Effector CD8-positive, alpha-beta T cell (primary cell): Measurements from ENCODE around the gene RARS2.

Experiments
- DNase-seq: peaks from one replicate; lab custom pipeline; 2025; lab: John Stamatoyannopoulos, UW

RARS2 gene

DNA sequence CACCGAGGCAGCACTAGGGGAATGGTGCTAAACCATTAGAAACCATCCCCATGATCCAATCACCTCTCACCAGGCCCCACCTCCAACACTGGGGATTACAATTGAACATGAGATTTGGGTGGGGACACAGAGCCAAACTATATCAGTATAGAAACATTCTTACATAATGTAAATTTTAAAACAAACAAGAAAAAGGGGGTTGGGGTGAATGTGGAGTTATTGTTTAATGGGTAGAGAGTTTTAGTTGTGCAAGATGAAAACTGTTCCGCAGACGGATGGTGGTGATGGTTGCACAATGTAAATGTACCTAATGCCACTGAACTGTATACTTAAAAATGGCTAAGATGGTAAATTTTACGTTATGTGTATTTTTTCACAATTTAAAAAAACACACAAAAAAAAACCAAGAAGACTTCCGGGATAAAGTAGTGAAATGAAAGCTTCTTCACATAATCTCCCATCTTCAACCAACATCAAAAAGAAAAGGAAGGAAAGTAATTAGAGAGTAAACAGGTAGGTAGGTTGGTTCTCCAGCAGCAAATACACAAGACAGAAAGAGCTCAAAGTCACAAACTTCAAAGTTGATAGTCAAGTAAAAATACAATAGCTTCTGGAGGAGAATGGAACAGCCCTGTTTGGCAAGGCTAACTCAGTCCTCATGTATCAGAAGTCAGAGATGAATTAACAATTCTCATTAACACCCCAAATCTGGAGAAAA lies 16.3 kb downstream of the RARS2 start:
- DNase-seq: no peak

GRCh38 chr6:87572883-87573282 lies 16.9 kb downstream of the RARS2 start:
- DNase-seq: no peak

DNA sequence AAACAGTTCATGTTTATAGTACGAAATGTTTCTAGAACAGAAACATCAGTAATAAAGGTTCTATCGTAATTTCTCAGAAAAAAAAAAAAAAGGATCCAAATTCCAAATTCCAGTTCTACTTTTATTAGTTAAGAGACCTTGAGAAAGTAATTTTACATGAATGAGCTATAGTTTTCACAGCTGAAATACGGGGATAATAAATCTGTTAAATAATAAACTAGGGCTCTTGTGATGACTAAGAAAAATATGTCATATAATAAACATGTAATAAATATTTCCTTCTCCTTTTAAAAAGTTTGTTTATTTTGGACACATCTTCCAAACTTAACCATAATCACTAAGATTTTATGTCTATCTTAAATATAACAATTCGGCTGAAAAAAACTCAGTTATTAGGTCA lies 17.8 kb downstream of the RARS2 start:
- no peak for DNase-seq

GRCh38 chr6:87561017-87561416 lies 28.8 kb downstream of the RARS2 start:
- DNase-seq: no peak

- DNase-seq: no peak
Observed at GRCh38 chr6:87558446-87558845, 31.3 kb downstream of the RARS2 start.

DNA sequence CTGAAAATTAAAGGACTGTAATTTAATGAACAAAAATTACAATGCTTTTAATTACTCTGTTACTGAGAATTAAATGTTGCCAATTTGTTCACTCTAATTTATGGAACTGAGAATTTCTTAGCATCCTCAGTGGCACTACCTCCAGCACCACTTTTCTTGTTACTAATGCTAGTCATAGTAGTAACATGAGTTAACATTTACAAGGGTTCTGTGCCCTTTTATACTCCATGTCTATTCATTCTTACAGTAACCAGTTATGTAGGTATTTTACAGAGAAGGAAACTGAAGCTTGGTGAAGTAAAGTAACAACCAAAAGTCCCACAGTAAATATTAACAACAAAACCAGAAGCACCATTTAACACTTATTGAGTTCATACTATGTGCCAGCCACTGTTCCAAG lies 34.3 kb downstream of the RARS2 start:
- DNase-seq: no peak

DNA sequence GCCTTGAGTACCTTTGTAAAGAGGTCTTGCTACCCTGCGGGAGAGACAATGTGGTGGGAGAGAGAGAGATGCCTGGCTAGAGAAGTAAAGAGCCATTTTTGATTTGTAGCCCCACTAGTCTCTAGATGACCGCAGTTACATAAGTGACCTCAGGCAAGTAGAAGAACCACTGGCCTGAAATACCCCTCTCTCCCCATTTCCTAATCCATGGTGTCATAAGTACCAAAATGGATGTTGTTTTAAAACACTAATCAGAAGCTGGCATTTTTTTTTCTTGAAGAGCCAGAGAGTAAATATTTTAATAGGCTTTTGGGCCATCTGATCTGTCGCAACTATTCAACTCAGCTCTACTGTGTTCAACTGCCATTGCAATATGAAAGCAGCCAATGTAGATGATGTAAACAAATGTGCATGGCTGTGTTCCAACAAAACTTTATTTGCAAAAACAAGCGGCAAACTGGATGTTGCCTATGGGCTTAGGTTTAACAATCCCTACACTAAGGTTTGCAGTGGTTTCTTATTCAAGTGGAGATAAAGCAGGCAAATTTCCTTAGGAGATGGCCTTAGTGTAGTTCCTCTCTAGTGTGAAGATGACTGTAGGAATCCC lies 36.5 kb downstream of the RARS2 start:
- no peak for DNase-seq

DNA sequence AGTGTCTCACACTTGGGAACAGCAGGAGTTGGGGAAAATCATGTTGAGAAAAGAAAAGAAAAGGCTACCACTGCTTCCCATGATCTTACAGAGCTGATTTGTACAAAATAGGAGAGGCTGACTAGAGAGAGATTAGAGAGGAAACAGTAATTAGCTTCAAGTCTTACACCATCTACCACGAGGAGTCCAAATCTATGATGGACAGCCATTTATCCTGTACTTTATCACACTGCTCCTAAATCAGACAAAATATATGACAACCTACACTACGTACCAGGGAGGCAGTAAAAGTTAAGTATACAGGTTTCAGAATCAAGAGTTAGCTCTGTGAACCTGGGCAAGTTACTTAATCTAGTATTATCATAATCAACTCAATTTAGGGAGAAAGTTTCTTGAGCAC lies 38.0 kb downstream of the RARS2 start:
- DNase-seq: no peak

DNA sequence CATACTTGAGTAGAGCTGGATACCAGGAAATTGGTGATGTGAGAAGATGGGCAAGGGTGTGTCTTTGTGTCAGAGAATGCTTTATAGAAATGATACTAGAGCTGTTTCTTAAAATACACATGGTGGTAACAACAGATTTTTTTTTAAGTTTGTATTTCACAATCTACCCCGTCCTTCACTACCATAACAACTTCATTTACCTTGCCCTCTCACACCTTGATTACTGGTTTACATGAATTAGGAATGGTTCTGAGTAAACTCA lies 45.4 kb downstream of the RARS2 start:
- no peak for DNase-seq

DNA sequence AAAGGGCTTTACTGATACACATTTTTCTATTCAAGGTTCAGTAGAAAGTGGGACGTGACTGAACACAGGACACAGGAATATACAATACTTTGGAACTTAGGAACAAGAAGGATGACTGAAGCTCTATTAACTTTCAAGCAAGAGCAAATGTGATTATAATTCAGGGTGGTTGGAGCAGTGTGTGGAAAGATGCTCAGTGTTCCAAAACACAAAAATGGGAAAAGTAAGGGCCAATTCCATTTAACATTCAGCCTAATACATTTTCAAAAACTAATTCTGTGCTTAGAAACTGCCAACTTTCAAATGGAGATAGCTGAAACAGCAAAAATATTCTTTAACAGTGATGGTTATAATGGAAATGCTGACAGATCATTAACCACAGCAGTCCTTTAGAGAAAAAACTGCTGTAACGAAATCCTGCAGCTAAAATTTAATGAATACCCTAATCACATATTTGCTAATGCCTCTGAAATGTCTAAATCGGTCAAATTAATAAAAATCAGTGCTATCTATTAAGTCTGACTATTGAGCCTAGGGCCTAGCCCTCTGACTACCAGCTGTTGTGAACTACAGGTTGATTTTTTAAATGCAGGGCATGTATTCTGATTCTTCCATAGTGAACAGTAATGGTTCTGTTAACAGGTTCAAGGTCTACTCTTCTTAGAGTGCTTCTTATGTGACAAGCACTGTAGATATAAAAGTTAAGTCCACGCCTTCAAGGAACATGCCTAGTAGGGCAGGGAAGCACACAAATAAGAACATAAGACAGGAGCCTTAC lies 45.9 kb downstream of the RARS2 start:
- DNase-seq: no peak

- DNase-seq: no peak
Observed at GRCh38 chr6:87541744-87542143, 48.0 kb downstream of the RARS2 start.

- no peak for DNase-seq
Observed at GRCh38 chr6:87541041-87541440, 48.7 kb downstream of the RARS2 start.

DNA sequence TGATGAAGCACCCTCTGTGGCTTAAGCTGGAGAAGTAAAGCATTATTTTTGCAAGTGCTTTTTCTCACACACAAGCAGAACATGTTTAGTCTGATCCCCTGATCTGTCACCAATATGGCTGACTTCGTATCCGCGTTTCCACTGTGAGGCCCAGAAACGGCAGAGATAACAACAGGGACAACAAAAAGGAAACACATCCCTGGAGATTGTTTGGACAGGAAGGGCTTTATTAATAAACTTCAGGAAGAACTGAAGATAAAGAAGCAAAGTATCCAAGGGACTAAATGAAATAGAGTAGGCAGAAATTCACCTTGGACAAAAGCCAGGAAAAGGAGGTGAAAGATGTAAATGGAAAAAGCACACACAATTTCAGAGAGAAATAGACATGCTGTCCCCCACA lies 49.2 kb downstream of the RARS2 start:
- DNase-seq: no peak

- DNase-seq: no peak
Observed at GRCh38 chr6:87539554-87539953, 50.2 kb downstream of the RARS2 start.

DNA sequence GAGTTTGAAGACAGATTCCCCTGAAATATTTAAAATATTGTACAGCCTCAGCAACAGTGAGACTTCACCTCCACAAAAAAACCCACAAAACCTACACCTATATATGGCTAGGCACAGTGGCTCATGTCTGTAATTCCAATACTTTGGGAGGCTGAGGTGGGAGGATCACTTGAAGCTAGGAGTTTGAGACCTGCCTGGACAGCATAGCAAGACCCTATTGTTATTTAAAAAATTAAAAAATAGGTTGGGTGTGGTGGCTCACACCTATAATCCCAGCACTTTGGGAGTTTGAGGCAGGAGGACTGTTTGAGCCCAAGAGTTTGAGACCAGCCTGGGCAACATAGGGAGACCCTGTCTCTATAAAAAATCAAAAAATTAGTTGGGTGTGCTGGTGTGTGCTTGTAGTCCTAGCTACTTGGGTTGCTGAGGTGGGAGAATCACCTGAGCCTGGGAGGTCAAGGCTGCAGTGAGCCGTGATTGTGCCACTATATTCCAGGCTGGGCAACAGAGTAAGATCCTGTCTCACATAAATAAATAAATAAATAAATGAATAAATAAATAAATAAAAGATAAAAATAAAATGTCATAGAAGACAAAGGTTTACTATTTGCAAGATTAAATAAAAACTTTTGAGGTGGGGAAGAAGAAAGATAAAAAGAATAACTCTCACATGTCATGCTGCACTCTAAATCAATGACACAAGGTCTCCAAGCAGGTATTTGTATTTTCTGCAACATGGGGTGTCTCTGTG lies 51.1 kb downstream of the RARS2 start:
- no peak for DNase-seq

- DNase-seq: no peak
Observed at GRCh38 chr6:87534377-87535047, 55.3 kb downstream of the RARS2 start.

GRCh38 chr6:87529221-87529620 lies 60.6 kb downstream of the RARS2 start:
- no peak for DNase-seq

DNA sequence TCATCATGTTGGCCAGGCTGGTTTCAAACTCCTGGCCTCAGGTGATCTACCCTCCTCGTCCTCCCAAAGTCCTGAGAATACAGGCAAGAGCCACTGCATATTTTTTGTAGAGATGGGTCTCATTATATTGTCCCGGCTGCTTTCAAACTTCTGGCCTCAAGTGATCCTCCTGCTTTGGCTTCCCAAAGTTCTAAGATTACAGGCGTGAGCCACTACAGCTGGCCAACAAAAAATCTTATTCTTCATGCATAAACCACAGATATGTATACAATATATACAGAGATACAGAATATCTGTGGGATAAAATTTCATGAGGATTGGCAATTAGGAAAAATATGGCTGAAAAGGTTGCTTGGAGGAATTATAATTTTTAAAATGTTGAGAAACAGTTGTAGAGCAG lies 67.1 kb downstream of the RARS2 start:
- no peak for DNase-seq

GRCh38 chr6:87518453-87518852 lies 71.3 kb downstream of the RARS2 start:
- no peak for DNase-seq

- DNase-seq: no peak
Observed at GRCh38 chr6:87514831-87515230, 75.0 kb downstream of the RARS2 start.

GRCh38 chr6:87504441-87504840 lies 85.3 kb downstream of the RARS2 start:
- DNase-seq: no peak
